Myocyte (in vitro differentiated cells): ENCODE data around the gene DUOX2. TPM values are rescaled to one million over a fixed set of nuclear protein-coding genes. Genes with fewer than 3 reads are reported as not detected.
"Not testable (repeated sequence)": the region's sequence is repeated elsewhere in the genome, so short reads cannot be mapped to it uniquely, and the experiment has no call there.

Experiments
- DNase-seq: peaks from one replicate; pipeline ENCODE4 v3.0.0-alpha.2; 2012; ENCODE audit warnings: low read depth
- total RNA-seq: library from RNA; depleted of rRNA; stranded (reverse); fragments of >200 nt; gene quantifications from 2 replicates; pipeline ENCODE4 v1.2.3, GENCODE V29; 2014

Gene DUOX2
- total RNA-seq, 1 donor from 2014 or later, result not detected

DNA sequence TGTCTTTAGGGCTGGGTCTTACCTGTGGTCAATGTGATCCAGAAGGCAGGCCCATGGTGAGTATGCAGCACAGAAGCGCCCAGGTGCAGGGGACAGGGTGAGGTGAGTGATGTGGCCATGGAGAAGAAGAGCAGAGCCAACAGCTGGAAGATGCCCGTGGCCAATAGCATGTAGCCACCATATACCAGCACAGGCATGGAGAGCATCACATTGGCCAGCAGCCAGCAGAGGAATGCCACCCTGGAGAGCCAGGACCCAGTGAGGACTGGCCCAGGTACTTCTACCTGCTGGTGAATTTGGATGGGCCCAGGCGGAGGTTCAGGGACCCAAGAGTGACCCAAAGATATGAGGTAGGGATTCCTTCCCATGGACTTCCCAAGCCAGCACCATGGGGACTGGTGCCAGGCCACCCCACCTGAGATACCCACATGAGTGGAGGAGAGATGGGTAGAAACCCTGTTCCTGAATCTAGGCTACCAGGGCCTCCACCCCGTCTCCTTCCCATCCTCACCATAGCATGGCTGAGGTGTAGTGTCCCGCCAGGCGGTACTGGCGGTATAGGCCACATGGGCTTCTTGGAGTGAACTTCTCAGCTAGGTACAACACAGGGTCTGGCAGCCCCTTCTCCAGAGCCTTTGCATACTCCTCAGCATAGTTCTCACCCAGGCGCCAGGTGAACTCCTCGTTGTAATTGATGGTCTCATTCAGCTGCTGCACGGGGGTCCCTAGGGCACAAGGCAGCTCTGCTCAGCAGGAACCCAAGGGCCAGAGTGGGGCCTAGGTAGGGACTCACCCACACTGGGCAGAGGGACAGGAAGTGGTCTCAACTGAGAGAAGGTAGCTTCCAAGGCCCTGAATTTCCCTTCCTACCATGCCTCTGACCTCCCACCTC, 6.4 kb upstream of the DUOX2 start:
- DNase-seq, result no peak

DNA sequence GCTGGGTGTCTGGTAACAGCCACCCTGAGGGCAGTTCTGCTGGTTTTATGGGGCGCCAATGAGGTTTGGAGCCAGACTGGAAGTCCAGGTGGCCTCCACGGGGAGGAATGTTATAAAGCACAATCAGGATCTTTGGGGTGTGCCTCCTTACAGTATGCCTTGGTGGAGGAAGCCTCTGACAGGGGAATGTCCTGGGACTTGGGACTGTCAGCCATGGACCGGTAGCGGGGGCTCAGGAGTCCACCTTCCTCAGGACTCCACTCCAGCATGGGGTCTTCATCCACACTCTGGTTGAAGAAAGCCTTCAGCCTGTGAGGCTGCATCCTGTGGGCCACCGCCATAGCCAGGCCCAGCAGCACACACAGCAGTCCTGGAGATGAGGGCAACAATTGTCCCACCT, 5.0 kb upstream of the DUOX2 start:
- no peak for DNase-seq

DNA sequence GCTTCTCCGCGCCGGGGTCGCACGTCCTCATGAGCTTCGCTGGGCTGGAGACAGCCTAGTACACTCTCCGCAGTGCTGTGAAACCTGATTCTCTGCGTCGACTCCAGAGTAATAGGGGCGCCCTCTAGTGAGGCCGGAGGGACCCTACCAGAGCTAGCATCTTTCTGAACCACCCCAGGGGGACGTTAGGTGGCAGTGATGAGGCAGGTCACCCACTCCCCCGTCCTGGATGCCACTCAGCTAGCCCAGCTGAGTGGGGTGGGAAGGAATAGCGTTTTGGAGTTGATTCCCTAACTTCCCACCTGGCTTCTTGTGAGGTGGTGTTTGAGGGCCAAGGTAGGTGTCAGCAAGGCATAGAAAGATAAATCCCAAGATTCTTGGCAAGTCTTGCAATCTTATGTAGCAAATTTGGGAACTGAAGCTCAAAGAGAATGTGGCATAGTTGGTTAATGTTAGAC, 4.2 kb upstream of the DUOX2 start:
- peak; percentile 93 for DNase-seq

DNA sequence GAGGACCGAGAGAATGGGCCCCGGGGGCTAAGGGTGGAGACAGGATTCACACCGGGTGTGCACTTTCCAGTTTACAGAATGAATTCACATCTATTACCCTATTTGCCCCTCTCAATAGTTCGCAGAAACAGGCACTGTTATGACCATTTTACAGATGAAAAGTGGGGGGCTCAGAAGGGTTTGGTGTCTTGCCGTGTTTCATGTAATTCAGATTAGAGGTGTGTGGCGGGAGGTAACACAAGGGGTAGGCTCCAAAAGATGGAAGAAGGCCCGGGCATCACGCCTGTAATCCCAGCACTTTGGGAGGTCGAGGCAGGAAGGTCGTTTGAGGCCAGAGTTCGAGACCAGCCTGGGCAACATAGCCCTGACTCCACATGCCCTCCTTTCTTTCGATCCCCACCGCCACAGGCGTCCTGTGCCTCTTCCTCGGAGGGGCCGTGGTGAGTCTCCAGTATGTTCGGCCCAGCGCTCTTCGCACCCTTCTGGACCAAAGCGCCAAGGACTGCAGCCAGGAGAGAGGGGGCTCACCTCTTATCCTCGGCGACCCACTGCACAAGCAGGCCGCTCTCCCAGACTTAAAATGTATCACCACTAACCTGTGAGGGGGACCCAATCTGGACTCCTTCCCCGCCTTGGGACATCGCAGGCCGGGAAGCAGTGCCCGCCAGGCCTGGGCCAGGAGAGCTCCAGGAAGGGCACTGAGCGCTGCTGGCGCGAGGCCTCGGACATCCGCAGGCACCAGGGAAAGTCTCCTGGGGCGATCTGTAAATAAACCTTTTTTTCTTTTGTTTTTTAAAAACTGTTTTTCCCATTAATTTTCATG, 3.5 kb upstream of the DUOX2 start:
- no peak for DNase-seq

DNA sequence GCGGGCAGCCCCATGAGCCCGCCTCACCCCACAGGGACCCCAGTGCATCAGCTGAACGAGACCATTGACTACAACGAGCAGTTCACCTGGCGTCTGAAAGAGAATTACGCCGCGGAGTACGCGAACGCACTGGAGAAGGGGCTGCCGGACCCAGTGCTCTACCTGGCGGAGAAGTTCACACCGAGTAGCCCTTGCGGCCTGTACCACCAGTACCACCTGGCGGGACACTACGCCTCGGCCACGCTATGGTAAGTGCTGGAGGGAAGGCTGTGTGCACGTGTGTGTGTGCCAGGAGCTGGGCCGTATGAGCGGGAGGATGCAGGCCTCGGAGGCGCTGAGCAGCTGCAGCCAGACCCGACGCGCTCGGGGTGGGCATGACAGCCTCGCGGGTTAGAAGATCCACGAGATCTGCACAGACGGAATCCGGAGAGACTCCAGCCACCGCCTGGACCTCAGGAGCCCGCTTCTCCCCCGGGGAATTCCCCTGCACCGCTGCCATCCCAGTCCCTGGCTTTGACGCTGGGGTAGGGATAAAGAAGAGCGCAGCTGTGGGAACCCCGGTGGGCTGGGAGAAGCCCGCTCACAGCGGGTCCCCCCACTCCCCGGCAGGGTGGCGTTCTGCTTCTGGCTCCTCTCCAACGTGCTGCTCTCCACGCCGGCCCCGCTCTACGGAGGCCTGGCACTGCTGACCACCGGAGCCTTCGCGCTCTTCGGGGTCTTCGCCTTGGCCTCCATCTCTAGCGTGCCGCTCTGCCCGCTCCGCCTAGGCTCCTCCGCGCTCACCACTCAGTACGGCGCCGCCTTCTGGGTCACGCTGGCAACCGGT, 2.7 kb upstream of the DUOX2 start:
- DNase-seq, result peak; percentile 13

DNA sequence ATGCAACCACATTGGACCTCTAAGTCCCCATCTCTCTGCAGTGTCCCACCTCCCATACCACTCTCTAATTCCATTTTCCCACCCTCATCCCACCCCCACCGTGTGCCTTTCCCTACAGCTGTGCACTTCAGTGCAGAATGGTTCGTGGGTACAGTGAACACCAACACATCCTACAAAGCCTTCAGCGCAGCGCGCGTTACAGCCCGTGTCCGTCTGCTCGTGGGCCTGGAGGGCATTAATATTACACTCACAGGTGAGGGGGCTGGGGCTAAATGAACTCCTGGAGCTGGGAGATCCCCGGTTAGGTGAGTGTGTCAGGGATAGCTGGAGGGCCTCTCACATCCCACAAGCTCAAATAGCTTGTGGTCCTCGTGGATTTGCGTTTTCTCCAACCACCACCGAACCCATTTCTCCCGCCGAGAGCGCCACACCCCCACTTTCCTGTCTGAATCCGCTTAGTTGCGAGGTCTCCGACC, 2.1 kb upstream of the DUOX2 start:
- no peak for DNase-seq

DNA sequence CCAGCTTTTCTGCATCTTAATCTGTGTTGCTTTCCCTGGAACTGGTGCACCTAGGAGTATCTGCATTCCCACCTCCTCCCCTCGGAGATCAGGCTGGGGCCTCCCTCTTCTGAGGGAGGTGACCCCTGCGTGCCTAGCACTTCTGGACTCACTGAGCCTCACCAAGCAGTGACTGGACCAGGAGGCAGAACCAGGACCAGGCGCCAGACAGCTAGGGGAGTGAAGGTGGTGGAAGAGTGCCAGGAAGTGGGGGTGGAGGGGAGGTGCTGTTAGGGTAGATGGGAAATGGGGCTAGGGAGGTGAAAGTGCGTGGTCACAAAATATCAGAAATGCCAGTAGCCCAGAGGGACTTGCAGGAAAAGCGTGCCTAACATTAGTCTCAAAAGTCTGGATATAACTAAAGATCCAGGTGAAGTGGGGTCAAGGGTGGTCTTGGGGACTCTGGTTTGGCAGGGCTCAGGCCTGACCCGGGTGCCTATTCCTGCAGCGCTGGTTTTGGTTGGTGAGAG, 1.4 kb upstream of the DUOX2 start:
- no peak for DNase-seq

DNA sequence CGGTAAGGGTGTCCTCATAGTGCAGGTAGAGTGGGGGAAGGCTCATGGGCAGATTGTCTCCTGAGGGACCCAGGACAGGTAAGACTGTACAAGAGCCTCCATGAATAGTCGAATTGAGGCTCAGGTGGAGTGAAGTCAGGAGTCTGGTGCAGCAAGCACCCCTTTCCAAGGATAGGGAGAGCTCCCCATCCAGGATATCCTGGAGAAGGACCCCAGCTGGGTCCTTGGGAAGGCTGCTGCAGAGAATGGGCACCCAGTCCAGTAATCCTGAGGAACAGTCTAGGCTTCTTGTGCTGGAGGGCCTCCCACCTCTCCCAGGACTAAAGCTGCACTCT, 746 bp upstream of the DUOX2 start:
- no peak for DNase-seq

DNA sequence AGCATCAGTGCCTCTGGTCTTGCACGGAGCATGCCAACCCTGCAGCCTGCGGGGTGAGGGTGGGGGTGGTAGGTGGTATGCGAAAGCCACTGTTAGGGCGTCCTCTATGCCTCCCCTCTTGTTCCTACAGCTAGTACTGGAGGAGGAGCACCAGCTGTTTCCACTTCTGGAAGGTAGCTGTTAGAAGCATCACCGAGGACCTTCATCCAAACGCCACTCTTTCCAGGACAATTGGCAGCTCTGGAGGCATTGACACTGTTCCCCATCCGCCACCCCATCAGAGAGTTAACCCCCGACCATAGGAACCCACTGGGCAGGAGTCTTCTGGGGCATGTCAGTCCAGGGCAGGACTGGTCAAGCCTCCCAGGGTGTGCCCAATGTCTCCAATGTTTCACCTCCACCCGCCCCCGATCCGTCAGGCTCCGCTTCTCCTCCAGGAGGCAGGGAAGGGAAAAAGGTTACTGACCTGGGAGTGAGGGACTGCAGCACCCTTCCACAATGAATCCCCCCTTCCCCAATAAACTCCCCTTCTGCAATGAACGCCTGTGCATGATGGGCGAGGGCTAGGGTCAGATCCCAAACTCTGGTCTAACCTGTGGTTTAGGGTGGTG, 487 bp downstream of the DUOX2 start:
- no peak for DNase-seq

DNA sequence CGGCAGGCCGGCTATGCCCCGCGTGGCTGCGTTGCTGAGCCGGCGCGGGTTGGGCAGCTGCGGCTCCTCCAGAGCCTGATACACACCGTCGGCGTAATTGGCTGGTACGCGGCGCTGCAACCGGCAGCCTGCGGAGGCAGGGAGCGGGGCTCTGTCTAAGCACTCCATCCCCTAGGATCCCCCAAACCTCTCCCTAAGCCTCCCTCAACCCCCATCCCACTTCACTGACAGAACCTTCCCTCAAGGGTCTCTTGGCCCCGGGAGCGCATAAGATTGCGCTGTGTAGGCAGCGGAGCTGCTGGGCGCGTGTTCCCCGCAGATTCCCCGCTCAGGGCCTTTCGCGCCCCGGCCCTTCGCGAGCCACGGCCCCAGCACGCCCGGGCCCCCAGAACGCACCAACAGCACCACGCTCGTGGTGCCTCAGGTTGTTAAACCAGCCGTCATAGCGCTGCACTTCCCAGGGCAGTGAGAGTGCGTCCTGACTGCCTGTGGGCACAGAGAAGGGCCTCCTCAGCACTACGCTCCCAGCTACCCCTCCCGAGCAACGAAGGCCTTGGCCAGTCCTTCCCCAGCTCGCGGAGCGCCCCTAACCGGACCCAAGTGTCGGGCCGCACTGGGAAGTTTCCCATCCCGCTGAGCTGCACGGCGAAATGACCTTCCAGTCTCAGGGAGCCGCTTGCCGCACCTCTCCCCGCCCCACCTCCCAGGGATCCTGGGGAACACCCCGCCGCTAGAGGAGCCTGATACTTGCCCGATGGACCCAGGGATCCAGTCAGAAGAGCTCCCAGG, 1.2 kb downstream of the DUOX2 start:
- no peak for DNase-seq

DNA sequence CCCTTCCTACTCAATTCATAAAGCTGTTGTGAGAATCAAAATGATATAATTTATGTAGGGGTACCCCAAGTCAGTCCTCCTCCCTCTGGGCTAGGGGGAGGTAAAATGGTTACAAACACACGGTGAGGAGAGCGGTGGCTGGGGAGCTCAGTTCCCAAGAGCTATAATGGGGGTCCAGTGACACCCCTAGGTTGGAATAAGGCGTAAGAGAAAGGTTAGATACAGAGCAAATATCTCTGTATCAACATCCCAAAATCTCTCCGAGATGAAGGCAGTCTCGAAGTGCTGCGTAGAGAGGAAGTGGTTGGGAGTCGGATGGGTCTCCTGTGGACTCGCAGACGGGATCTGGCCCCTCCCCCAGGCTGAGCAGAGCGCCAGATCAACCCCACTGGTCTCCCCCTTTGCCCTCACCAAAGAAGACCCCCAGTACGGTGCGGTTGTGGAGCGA, 1.8 kb downstream of the DUOX2 start:
- DNase-seq, result no peak

DNA sequence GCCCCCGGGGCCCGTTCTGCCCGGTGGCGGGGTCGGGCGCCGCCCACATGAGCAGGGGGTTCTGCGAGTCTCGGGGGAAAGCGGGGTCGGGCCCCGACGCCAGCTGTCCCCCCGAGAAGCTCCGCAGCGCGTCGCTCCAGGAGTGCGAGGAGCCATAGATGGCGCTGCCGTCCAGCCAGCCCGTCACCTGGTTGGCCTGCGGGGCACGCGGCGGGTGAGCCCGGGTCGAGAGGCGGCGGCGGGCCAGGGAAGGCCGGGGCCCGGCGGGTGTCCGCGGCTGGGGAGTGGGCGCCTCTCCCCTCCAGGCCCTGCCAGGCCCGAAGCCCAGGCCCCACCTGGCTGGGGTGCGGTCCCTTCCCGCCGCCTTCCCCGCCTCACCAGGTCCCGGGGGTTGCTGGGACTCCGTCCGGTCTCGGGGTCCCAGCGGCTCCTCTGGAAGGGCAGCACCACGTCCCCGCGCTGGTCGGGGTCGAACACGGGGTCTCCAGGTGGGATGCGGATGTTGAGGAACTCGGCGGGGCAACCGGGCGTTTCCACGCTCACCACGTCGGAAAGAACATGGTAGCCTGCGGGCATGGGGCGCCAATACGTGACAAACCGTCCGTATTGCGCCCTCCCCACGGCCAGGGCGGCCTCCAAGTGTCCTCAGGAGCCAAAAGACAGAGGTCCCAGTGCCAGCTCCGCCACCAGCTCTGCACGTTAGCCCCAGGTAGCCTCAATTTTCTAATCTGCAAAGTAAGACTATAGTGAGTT, 2.4 kb downstream of the DUOX2 start:
- DNase-seq, result no peak

DNA sequence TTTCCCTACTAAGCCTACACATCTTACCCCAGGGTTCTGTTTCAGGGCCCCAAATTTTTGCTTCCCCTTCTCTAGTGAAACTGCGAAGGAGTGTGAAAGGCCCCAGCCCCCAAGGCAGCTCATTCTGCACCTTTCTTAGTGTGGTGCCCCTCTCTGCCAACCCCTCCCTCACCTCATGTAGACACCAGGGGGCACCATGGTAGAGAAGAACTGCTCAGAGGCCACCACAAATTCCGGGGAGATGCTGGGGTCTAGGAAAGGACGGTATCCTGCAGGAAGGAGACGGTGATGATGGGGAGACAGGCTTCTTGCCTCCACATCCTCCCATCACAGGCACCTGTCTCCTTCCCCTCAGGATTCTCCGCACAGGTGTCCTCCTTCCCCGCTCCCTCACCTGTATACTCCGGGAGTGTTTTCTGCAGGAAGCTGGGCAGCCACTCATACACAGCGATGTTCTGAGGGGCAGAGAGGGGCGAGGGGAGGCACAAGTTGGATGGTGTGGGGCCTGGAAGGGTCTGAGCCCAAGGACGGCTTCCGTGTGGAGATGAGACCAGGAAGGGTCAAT, 3.6 kb downstream of the DUOX2 start:
- no peak for DNase-seq

DNA sequence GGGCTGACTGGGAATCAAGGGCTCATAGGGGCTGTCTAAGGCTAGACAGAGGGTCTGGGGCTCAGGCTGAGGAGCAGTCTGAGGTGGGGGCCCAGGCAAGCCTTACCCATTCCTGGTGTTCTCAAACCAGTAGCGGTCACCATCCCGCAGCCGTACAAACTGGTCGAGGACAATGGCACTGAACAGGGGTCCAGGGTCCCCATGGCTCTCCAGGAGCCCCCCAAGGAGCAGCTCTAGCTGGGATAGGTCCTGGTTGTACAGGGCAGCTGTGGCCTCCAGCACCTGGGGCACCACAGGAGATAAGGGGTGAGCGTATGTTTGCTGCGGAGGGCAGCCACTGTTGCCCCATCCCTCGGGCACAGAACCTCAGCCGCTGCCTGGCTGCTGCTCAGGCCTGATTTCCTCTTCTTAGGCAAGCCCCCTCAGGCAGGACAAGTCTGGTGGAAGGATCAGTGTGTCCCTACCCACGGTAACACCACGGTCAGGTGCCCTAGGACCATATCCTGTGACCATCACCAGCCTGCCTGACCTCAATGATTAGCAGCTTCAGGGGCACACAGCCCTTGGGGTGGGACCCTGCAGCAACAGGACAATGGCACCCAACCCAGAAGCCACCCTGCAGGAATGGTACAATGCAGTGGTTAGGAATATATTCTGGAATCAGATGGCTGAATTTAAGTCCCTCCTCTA, 5.9 kb downstream of the DUOX2 start:
- DNase-seq, result no peak

DNA sequence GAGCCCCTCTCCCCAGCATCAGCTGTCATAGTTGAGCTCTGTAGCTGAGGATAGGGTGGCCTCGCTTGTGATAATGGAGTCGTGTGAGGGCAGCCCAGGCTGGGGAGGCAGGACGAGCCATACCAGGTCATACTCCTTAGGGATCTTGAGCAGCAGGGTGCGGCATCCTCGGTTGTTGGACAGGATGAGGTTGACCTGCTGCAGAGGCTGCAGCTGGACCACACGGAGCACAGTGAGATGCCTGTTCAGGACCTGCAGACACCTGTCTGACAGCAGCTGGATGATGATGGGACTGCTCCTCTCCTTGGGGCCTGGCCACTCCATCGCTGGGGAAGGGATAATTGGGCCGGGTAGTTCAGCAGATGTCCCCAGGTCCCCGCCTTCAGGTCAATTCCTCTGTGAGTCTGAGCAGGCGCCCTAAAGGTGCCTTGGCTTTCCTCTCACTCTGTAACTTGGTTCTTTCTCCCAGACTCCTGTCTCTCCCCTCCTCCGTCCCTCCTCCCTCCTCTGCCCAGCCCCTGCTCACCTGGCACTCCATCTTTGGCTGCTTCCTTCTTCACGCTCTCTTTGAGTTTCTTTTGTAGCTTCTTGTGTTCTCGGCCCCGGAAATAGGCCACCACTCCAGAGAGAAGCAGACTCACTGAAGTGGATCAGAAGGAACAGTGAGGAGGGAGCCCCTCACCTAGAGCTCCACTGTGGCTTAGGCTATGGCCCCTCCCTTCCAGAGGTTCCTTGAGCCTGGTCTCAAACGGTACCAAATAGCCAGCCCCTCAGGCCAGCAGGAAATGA, 7.8 kb downstream of the DUOX2 start:
- DNase-seq, result no peak

DNA sequence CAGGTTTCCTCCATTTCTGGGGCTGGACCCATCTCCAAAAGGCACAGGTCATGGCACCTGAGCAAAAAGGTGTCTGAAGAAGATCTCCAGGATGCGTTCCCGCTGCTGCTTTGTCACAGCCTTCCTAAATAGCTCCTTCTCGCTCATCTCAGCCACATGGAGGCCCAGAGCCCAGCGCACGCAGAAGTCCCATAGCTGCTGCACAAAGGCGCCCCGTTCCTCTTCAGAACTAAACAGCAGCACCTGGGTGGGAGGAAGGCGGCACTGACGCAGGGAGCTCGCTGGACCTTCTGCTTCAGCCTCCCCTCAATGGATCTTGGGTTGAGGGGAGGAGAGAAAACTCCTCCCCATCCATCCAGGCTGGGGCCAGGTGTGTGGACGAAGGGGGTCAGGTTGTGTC, 8.4 kb downstream of the DUOX2 start:
- no peak for DNase-seq

DNA sequence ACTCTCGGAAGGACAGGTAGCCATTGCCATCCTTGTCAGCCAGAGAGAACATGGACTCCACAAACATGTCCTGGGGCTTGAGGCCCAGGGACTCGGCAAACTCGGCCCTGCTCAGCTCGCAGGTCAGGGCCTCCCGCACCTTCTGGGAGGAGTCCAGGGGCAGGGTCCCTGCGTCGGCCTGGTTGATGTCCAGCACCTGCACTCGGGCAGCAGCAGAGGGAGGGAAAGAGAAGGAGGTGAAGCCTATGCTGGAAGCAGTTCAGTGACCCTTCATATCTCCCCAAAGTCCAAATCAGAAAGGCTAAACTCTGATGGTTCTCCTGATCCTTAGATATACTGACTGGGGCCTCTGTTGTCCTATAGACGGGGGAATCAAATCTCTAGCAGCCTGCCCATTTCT, 9.8 kb downstream of the DUOX2 start:
- DNase-seq, result not testable (repeated sequence)
